OCI-LY1 (cell line): ENCODE results near the gene ACAD11.

Experiments
- H2AFZ ChIP-seq: fragments of 200-600 bp; sonication (generic), shearing (Covaris generic); 2 replicates; pipeline ENCODE4 v1.6.0; 2014; ENCODE audit warnings: antibody characterized with exemption, mild to moderate bottlenecking, low read length
- H3F3A ChIP-seq: fragments of 200-600 bp; sonication (generic), shearing (Covaris generic); 2 replicates; pipeline ENCODE4 v1.6.0; 2014; ENCODE audit warnings: mild to moderate bottlenecking, antibody characterized with exemption, low read length, moderate library complexity; ENCODE audit not compliant: insufficient read depth
- H3K27ac ChIP-seq: fragments of 200-600 bp; sonication (generic); 2 replicates; pipeline ENCODE4 v1.5.1; 2014; ENCODE audit warnings: low read length, mixed run types, mild to moderate bottlenecking, low read depth; ENCODE audit not compliant: poor library complexity, severe bottlenecking
- H3K27me3 ChIP-seq: fragments of 200-600 bp; sonication (generic); 2 replicates; pipeline ENCODE4 v1.6.0; 2014; ENCODE audit warnings: antibody characterized with exemption, mild to moderate bottlenecking, low read length, moderate library complexity; ENCODE audit not compliant: insufficient read depth
- H3K36me3 ChIP-seq: fragments of 200-600 bp; sonication (generic); 2 replicates; pipeline ENCODE4 v1.6.1; 2014; ENCODE audit warnings: mild to moderate bottlenecking, antibody characterized with exemption, low read length, moderate library complexity, mixed read lengths; ENCODE audit not compliant: insufficient read depth
- H3K4me1 ChIP-seq: fragments of 200-600 bp; sonication (generic); 2 replicates; pipeline ENCODE4 v1.5.1; 2014; ENCODE audit warnings: mild to moderate bottlenecking, low read length, moderate library complexity; ENCODE audit not compliant: insufficient read depth, severe bottlenecking
- H3K4me2 ChIP-seq: fragments of 200-600 bp; sonication (generic), shearing (Covaris generic); 2 replicates; pipeline ENCODE4 v1.6.1; 2014; ENCODE audit warnings: low read length
- H3K4me3 ChIP-seq: fragments of 200-600 bp; sonication (generic); 2 replicates; pipeline ENCODE4 v1.5.1; 2014; ENCODE audit warnings: low read length, low read depth, mild to moderate bottlenecking, mixed read lengths; ENCODE audit not compliant: poor library complexity, severe bottlenecking
- H3K79me2 ChIP-seq: fragments of 200-600 bp; shearing (Covaris generic); 2 replicates; pipeline ENCODE4 v1.6.1; 2016; ENCODE audit warnings: mixed run types, low read length, mixed read lengths; ENCODE audit not compliant: insufficient read depth
- H3K9ac ChIP-seq: fragments of 200-600 bp; sonication (generic), shearing (Covaris generic); 2 replicates; pipeline ENCODE4 v1.6.1; 2014; ENCODE audit warnings: mild to moderate bottlenecking, low read length, mixed read lengths
- H3K9me2 ChIP-seq: fragments of 200-600 bp; sonication (generic), shearing (Covaris generic); 2 replicates; pipeline ENCODE4 v1.6.1; 2014; ENCODE audit warnings: low read depth, mild to moderate bottlenecking, low read length, mixed read lengths
- H3K9me3 ChIP-seq: fragments of 200-600 bp; shearing (Covaris generic); 2 replicates; pipeline ENCODE4 v1.6.1; 2014; ENCODE audit warnings: low read length, mixed read lengths
- H4K20me1 ChIP-seq: fragments of 200-600 bp; sonication (generic), shearing (Covaris generic); 2 replicates; pipeline ENCODE4 v1.6.0; 2016; ENCODE audit warnings: mild to moderate bottlenecking, low read length; ENCODE audit not compliant: insufficient read depth
- EZH2 ChIP-seq: fragments of 200-600 bp; sonication (generic), shearing (Covaris generic); IDR thresholded peaks from 2 replicates; pipeline ENCODE4 v1.8.0; 2017; ENCODE audit warnings: borderline replicate concordance, mixed run types, mild to moderate bottlenecking, antibody characterized with exemption, low read length, moderate library complexity, mixed read lengths
- TF ChIP-seq, protein P1 (sequence below): fragments of 200-600 bp; sonication (generic), shearing (Covaris generic); IDR thresholded peaks from 2 replicates; pipeline ENCODE4 v1.5.1; 2017; ENCODE audit warnings: mild to moderate bottlenecking, antibody characterized with exemption, low read length, moderate library complexity, mixed read lengths

The ACAD11 gene

DNA sequence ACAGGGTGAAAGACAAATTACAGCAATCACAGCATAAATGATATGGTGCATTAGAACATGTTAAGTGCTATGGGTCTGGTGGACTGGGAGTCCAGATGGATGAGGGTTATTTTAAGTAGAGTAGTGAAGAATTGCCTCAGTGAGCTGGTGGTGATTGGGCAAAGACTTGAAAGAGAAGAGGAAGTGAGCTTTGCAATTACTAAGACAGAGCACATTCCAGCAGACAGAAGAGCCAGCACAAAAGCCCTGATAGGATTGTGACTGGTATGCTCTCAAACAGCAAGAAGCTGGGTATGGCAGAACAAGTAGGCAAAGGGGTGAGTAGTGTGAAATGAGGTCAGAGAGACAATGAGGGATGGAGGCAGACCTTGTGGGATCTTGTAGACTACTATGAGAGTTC lies 64.6 kb downstream of the ACAD11 start:
- H2AFZ ChIP-seq = no peak overlapping the region
- no peaks in the 10 kb centered on the region for H3F3A ChIP-seq
- H3K27ac ChIP-seq = no peak overlapping the region
- peaks cover 5% of the 10 kb centered on the region for H3K4me1 ChIP-seq
- H3K79me2 ChIP-seq = no peaks in the 10 kb centered on the region
- H3K9me2 ChIP-seq = no peaks in the 10 kb centered on the region
- no peaks in the 10 kb centered on the region for H3K9me3 ChIP-seq
- H3K27me3 ChIP-seq = no peaks in the 10 kb centered on the region
- H4K20me1 ChIP-seq = no peaks in the 10 kb centered on the region
- TF ChIP-seq EZH2 = no peak
- TF ChIP-seq, protein P1, sequence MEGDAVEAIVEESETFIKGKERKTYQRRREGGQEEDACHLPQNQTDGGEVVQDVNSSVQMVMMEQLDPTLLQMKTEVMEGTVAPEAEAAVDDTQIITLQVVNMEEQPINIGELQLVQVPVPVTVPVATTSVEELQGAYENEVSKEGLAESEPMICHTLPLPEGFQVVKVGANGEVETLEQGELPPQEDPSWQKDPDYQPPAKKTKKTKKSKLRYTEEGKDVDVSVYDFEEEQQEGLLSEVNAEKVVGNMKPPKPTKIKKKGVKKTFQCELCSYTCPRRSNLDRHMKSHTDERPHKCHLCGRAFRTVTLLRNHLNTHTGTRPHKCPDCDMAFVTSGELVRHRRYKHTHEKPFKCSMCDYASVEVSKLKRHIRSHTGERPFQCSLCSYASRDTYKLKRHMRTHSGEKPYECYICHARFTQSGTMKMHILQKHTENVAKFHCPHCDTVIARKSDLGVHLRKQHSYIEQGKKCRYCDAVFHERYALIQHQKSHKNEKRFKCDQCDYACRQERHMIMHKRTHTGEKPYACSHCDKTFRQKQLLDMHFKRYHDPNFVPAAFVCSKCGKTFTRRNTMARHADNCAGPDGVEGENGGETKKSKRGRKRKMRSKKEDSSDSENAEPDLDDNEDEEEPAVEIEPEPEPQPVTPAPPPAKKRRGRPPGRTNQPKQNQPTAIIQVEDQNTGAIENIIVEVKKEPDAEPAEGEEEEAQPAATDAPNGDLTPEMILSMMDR = no peak
- H3K9ac ChIP-seq = no peak overlapping the region
- H3K4me3 ChIP-seq = no peak overlapping the region
- 0 out of 2 replicates have a peak, but pooled peaks cover 6% of the 10 kb centered on the region for H3K36me3 ChIP-seq
- no peak overlapping the region for H3K4me2 ChIP-seq

DNA sequence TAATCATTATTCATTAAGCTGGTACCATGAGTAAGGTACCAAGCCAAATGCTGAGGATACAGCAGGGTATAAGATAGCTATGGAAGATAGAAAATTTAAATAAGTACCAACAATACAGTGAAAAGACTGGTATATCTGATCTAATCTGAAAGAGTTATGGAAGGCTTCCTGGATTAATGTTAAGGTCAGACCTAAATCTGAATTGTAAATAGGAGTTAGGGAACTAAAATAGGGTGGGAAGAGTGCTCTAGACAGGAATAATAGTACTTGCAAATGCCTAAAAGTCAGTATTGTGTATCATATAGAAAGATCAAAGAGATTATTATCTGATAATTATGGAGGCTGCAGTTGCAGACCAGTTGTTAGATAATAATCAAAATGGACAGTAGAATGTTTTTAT lies 65.1 kb downstream of the ACAD11 start:
- TF ChIP-seq EZH2 = no peak
- TF ChIP-seq, protein P1 = no peak
- H3K27me3 ChIP-seq = no peaks in the 10 kb centered on the region
- no peak overlapping the region for H2AFZ ChIP-seq
- H3K4me1 ChIP-seq = peaks cover 5% of the 10 kb centered on the region
- no peak overlapping the region for H3K27ac ChIP-seq
- no peaks in the 10 kb centered on the region for H3K79me2 ChIP-seq
- H3K9me3 ChIP-seq = no peaks in the 10 kb centered on the region
- no peaks in the 10 kb centered on the region for H3K9me2 ChIP-seq
- no peak overlapping the region for H3K4me2 ChIP-seq
- H3K9ac ChIP-seq = no peak overlapping the region
- no peak overlapping the region for H3K4me3 ChIP-seq
- no peaks in the 10 kb centered on the region for H3F3A ChIP-seq
- 0 out of 2 replicates have a peak, but pooled peaks cover 6% of the 10 kb centered on the region for H3K36me3 ChIP-seq
- no peaks in the 10 kb centered on the region for H4K20me1 ChIP-seq

DNA sequence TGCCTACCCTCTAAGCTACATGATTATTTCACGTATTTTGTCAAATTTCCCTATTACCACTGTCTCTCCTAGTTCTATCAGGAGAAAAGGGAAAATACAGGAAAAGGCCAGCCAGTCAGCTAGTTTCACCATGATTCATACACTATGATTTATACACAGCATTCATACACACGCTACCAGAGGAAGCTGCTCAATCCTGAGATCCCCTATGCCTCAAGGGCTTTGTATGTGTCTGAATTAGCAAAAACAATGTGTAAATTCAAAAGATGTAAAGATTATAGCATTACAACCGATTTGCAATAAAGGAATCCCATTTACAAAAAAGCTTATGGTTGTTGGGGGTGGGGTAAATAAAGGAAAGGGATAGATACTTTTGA lies 65.7 kb downstream of the ACAD11 start:
- no peak overlapping the region for H3K27ac ChIP-seq
- H2AFZ ChIP-seq = no peak overlapping the region
- no peaks in the 10 kb centered on the region for H3F3A ChIP-seq
- H3K36me3 ChIP-seq = 0 out of 2 replicates have a peak, but pooled peaks cover 6% of the 10 kb centered on the region
- H3K4me1 ChIP-seq = peaks cover 5% of the 10 kb centered on the region
- H3K79me2 ChIP-seq = no peaks in the 10 kb centered on the region
- no peaks in the 10 kb centered on the region for H3K27me3 ChIP-seq
- H3K9me2 ChIP-seq = no peaks in the 10 kb centered on the region
- no peak overlapping the region for H3K4me2 ChIP-seq
- no peak for TF ChIP-seq EZH2
- TF ChIP-seq, protein P1 = no peak
- H3K9me3 ChIP-seq = no peaks in the 10 kb centered on the region
- H4K20me1 ChIP-seq = no peaks in the 10 kb centered on the region
- no peak overlapping the region for H3K9ac ChIP-seq
- H3K4me3 ChIP-seq = no peak overlapping the region
